Lower leg skin (tissue), 3 donors: Measurements from ENCODE around the gene EFCAB9.

Source experiments
- CTCF ChIP-seq, 3 donors: fragments of 450-650 bp; IDR thresholded peaks; one replicate each; pipeline ENCODE4 v1.5.1; 2016; ENCODE audit warnings: antibody characterized with exemption in 3 of 3, mild to moderate bottlenecking in 3 of 3, moderate library complexity in 2 of 3
- POLR2A ChIP-seq, 2 donors: fragments of 450-650 bp; IDR thresholded peaks; one replicate each; pipeline ENCODE4 v1.6.1; 2016 to 2017; ENCODE audit warnings: antibody characterized with exemption in 2 of 2, mild to moderate bottlenecking in 1 of 2, moderate library complexity in 1 of 2

- no peak for TF ChIP-seq CTCF (IDR thresholded peaks at IDR 0.05)
- no peak for TF ChIP-seq POLR2A (IDR thresholded peaks at IDR 0.05)
Observed at GRCh38 chr5:172151661-172152210, 42.2 kb upstream of the EFCAB9 start.
